Measurements from ENCODE around the gene MYD88.

MYD88 gene

DNA sequence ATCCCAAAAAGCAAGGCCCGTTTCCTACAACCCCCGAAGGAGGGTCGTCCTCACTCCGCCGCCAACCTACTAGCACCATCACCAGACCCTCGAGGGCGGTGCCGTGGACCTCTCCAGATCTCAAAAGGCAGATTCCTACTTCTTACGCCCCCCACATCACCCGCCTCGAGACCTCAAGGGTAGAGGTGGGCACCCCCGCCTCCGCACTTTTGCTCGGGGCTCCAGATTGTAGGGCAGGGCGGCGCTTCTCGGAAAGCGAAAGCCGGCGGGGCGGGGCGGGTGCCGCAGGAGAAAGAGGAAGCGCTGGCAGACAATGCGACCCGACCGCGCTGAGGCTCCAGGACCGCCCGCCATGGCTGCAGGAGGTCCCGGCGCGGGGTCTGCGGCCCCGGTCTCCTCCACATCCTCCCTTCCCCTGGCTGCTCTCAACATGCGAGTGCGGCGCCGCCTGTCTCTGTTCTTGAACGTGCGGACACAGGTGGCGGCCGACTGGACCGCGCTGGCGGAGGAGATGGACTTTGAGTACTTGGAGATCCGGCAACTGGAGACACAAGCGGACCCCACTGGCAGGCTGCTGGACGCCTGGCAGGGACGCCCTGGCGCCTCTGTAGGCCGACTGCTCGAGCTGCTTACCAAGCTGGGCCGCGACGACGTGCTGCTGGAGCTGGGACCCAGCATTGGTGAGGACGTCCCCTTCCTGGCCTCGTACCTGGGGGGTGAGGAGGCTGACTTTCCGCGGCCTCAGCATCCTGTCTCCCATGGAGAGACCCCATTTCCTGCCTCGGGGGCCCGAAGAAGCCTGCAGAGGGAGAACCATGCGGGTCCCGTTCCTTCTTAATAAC lies at the start of gene MYD88:
Gene MYD88 (plus strand): TSS at position 313 of the 842 bp plus-strand sequence. CDS start 40 bp downstream, at position 353.
- no peak for DNase-seq

DNA sequence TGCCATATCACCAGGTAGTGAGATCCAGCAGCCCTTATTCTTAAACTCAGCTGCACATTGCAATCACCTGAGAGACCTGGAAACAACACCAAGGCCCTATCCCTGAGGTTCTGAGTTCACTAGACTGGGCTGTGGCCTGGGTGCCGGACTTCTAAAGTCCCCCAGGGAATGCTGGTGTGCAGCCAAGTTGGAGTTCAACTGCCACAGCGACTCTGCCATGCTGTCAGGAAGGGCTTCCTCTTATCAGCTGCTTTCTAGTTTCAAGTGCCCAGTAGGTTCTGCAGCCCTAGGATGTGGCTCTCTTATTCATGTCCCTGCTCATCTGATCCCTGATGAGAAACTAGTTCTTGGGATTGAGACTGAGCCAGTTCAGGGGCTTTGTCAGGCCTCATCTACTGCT lies 49.3 kb upstream of the MYD88 start:
- DNase-seq, result no peak

DNA sequence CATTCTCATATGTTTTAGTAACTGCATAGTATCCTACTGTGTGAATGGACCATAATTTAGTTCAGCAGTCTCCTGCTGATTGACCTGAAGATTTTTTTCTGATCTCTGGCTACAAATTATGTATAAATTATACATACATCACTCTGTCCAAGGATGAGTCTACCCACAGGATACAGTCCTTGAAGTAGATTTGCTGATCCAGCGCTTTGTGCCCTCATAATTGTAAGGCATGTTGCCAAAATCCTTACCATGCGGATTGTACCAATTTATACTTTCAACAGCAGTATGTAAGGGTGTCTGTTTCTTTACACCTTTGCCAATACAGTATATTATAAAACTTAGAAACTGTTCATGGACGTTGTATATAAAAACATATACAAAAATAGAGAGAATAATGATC lies 48.0 kb upstream of the MYD88 start:
- DNase-seq, result no peak

DNA sequence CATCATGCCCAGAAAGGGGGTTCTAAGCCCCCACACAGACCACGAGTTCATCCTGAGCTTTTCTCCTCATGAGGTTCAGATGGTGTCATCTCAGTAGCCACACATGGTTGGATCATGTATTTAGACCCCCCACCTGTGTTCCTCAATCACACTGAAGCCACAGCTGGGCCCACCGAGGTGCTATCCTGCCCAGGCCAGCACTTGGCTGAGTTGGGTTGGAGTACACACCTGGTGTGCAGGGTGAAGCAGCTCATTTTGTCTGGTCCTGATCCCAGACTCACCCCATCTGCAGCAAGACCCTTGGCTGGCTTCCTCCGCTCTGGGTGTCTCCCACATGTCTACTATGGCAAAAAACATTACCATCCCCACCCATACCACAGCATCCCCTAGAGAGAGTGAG lies 43.5 kb upstream of the MYD88 start:
- no peak for DNase-seq

DNA sequence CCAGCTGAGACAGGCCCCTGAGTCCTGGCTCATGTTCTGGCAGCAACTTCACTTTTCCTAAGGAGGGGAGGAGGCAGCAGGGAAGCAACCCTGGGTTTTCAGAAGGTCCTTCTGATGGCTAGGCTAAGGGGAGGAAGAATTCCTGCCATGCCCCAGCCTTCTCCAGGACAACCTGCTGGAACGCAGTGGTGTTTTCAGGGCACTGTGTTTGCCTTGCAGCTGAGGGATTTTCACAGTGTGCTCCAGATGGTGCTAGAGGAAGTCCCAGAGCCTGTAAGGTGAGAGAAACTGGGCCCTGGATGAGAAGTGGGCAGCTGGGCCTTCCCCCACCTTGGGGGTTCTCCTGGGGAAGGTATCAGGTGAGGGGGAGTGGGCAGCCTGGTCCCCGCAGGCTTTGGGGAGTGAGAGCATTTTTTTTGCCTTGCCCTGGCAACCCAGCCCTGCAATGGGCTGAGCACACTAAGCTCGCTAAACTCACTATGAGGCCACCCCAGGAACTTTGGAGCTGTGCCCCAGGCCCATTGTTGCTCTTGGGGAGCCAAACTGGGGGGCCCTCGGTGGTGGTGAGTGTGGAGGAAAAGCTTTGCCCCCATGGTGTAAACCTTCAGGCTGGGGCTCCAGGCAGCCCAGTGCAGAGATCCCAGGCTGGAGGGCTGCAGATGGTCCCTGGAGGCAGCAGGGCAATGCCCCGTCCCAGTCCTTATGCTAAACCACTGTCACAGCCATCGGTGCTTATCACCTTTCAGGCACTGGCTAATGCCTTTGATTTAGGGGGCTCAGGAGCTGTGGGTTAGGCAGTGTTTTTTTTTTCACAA lies 42.6 kb upstream of the MYD88 start:
- DNase-seq, result no peak

DNA sequence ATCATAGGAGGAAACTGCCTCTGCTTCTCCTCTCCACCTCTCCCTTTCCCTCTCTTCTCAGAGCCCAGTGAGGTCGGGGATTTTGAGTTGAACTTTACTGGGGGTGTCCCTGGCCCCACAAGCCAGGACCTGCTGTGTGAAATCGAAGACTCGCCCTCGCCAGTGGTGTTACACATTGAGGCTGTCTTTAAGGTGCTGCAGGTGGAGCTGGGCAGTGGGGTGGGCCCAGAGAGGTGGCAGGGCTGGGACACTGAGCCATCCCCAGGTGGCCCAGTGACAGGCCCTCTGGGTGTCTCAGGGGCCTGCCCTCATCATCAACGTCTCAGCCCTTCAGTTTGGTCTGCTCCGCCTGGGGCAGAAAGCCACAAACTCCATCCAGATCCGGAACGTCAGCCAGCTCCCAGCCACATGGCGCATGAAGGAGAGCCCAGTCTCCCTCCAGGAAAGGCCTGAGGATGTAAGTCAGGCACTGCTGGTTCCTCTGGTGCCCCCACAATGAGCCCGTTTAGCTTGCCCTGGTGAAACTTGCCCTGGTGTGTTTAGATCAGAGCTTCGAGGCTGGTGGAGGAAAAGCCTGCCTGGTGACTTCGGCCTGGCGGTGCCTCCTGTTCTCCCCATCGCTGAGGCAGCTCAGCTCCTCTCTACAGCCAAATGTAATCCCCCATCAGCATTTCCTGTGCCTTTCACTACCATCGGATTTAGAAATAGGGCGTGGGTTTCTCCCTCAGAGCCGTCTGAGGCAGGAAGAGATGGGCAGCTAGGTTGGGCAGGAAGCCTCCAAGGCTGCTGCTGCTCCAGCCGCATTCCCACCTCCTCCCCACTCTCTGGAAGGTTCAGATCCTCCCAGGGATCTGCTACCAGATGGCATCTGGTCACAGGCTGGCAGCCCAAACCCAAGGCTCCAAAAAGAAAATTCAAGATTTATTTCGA lies 40.8 kb upstream of the MYD88 start:
- DNase-seq, result no peak

DNA sequence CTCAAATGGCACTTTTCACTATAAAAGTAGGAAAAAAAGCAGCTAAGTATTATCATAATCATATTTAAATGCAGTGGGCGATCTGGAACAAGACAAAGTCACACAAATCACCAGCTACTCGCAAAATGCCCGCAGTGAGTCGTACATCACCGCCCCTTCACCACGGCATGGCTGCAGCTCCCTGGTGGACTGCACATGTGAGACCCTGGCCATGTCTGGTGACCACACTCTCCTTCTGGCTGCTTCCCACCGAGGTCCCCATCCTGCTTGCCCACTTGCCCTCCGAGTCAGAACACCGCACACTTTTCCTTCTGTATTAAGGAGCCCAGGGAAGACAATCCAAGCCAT lies 40.1 kb upstream of the MYD88 start:
- DNase-seq, result no peak

DNA sequence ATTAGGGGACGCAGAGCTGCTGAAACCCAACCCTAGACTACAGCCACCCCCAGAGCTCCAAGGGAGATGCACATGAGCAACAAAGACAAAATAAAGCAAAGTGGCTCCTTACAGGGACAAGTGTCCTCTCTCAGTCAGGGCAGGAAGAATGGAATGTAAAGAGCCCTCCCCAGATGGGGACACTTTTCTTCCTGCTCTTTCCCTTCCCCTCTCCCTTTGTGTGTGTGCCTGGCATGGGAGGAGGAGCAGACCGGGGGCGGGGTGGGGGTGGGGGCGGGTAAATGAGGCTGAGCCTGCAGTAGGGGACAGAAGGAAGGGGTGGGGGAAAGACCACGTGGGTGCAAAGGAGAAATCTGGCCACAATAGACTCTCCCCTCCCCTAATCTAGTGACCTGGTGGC lies 38.9 kb upstream of the MYD88 start:
- no peak for DNase-seq

DNA sequence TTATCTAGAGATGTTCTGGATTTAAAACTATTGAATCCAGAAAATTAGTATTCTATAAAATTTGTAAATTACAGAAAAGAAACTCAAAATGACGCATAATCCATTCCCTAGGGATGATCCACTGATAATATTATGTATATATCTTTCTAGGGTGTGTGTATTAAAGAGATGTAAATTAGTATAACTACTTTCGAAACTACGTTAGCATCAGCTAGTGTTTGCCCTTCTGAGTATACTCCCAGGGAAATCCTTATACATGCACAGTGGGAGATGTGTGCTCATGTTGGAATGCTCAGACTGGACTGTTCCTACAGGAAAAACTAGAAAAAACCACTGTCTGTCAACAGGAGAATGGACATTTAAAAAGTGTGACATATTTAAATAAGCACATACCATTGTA lies 38.0 kb upstream of the MYD88 start:
- no peak for DNase-seq

DNA sequence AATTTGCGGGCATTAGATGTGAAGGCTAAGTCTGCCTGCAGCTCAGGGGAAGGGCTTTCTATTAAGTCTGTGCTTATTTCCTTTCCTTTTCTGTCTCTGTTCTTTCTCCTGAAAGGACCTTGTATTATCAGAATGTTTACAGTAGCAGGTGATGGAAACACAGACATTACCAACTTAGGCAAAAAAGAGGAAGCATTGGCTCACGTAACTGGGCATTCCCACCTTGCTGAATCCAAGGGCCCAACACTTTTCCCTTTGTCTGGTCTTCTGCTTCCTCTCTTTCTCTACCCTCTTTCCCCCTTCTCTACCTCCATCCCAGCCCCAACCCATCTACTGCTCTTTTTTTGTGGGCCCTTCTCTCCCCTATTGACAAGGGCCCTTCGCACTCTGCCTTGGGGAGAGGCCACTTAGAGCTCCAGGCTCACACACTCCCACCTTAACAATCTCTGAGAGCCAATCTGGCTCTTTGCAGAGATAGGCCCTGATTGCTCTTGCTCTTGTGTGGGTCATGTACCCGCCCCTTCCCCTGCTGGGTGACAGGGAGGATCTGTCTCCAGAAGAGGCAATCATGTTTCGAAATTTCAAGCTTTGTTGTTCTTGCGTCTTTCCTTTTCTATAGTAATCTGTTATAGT lies 36.5 kb upstream of the MYD88 start:
- DNase-seq, result no peak

DNA sequence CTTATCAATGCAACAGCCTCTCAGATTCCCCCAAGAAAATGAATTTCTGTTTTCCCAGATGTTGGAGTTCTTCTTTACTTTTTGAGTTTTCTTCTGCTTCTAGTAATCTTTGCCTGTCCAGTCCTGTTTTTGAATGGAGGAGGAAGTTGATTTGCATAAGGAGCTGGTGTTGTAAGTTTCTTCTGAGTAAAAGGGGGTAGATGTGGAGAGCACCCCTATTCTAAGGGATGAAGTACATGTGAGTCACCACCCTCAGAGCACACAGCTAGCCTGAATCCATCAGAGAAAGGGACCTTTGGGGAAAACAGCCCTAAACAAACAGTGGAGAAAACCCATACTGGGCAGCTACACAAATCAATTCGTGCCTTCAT lies 36.0 kb upstream of the MYD88 start:
- no peak for DNase-seq

DNA sequence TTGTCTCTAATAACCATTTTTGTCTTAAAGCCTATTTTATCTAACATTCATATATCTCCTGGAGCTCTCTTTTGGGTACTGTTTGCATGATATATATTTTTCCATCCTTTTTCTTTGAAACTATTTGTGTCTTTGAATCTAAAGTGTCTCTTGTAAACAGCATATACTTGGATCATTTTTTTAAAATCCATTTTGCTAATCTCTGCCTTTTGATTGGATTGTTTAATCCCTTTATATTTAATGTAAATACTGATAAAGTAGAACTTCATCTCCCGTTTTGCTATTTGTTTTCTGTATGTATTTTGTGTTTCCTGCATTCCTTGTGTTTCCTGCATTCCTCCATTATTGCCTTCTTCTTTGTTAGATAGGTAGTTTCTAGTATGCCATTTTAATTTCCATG lies 32.9 kb upstream of the MYD88 start:
- DNase-seq, result no peak

DNA sequence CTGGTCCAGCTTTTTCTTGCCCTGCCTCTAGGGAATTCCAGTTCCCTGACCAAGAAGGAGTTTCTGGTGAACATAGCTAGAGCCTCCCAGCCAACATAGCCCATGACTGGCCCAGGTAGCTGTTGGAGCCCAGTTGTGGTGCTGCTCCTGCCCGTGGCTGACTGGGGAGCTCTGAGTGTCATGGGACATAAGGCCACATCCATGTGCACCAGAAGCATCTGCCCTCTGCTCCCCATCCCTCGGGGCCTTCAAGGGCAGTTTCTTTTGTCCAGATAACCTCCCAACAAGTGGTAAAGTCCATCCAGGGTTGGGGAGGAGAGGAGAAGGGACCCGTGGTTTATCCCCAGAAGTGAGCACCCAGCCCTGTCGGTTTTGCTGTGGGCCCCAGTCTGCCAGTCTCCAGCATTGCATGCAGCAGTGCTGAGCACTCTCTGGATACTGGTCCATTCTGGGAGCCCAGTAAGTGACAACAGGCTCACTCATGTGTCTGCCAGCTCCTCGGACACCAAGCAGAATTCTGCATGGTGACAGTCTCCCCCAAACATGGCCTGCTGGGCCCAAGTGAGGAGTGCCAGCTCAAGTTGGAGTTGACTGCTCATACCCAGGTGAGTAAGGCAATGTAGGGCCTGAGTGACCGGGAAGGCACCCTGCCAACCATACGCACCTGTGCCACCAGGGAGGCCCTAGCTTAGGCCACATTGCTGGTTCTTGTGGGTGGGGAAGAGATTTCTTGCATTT lies 30.4 kb upstream of the MYD88 start:
- DNase-seq, result no peak

DNA sequence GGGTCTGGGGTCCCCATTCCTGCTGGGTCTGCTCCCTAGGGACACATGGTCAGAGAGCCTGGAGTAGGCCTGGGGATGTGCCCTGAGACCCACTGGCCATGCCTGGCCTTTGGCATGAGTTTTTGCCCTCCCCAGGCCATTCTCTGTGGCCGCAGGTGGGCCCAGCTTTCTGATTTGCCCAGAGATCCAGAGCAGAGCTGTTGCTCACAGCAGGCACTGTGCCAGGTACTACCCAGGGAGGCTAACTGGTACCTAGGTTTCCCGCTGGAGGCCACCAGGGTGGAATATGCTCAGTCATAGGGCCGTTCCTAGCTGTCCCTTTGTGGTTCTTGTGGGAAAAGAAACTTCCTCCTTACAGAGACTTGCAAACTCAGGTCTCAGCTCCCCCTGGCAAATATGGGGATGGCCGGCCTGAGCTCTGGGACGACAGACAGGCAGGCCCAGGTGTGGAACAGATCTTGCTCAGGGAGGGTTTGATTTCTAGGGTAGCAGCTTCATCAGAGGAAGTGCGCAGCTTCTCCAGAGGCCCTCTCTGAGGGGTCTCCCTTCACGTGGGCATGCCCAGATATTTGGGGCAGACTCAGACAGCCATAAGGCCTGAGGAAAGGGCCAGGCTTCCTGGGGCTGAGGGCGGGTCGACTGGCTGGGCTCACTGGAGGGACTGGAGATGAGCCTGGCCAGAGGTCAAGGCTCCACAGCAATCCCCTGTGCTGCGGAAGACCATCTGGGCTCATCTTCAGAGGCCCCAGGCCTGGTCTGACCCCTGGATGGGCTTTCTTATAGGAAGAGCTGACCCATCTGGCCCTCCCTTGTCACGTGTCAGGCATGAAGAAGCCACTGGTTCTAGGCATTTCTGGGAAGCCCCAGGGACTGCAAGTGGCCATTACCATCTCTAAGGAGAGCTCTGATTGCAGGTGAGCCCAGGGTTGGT lies 29.5 kb upstream of the MYD88 start:
- no peak for DNase-seq

DNA sequence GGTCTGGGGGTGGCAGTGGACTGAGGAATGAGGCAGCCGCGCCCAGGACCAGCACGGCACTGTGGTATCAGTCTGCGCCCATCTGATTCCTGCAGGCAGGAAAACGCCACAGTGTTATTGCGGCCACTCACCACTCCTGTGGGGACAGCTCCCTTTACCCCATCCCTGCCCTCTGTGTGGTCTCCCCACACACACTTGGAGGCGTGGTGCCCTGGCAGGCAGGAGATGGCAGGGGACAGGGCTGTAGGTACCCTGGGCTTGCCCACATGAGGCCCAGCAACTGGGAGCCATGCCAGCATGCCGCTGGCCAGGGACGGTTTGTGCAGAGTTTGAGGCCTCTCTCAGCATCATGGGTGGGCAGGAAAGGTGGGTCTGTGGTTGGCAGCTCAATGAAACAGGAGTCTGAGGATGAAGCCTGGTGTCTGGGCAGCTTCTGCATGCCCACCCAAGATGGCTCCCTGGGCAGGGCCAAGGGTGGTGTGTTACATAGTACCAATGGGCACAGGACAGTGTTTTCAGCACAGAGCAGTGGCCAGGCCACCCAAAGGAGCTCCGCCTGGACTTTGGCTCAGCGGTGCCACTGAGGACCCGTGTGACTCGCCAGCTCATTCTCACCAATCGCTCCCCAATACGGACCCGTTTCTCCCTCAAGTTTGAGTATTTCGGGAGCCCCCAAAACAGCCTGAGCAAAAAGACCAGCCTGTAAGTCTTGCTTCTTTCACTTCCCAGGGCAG lies 28.7 kb upstream of the MYD88 start:
- no peak for DNase-seq

DNA sequence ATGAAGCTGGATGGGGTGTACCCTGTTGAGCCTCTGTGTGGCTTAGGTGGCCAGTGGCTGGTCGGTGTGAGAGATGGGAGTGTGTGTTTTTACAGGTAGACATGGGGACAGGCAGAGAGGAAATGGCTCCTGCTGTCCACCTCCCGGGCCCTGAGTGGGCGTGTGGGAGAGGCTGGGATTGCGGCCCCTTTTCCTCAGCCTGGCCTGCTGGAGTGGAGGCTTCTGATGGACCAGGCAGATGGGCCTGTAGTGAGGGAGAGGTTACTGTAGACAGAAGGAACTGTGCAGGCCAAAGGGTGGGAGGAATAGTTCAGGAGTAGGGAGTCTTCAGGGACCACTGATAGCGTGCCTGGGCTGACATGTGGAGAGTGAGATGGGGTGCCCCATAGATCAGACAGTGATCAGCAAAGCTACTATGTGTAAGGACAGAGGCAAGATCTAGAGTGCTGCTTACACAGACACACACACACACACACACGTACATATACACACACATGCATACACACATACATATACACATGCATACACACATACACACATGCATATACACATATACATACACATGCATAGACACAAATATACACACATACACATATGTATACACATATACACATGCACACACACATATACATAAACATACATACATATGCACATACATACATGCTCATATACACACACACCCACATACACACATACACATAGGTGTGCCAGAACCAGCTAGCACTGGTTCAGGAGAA lies 28.0 kb upstream of the MYD88 start:
- no peak for DNase-seq

DNA sequence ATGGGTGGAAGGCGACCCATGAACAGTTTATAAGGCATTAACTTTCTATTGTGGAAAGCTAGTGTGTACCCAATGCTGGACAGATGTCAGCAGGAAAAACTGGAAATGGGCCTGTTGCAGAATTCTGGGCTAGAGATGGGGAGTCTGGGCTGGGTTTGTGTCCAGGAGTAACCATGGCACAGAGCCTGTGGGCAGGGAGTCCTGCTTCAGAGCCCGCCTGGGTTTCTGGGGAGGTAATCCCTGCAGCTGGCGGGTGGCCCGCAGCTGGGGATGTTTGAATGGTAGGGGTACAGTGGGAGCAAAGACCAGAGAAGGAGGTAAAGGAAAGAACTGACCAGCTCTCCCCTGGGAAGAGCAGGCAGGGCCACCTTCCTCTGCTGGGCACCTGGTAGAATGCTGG lies 27.3 kb upstream of the MYD88 start:
- no peak for DNase-seq

DNA sequence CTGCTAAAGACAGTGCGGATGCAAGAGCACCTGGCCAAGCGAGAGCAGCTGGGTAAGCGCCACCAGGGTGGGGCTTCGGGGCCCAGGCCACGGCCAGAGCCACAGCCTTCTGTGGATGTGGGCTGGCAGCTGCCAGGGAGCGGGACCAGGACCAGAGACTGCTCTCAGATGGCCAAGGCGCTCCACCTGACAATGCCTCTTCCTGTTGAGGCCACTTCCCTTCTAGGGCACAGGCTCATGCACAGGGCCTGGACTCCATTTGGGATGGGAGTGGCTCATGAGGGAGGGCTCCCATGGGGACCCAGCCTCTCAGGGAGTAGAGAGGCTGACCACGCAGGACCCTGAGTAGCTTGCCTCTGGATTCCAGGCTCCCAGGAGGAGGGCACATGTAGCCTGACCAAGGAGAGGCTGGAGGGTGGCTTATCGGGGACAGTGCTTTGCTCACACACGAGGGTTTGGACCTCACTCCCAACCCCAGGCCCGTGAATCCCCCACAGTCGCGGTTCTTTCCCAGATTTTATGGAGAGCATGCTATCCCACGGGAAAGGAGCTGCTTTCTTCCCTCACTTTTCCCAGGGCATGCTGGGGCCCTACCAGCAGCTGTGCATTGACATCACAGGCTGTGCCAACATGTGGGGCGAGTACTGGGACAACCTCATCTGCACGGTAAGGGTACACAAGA lies 26.6 kb upstream of the MYD88 start:
- no peak for DNase-seq

DNA sequence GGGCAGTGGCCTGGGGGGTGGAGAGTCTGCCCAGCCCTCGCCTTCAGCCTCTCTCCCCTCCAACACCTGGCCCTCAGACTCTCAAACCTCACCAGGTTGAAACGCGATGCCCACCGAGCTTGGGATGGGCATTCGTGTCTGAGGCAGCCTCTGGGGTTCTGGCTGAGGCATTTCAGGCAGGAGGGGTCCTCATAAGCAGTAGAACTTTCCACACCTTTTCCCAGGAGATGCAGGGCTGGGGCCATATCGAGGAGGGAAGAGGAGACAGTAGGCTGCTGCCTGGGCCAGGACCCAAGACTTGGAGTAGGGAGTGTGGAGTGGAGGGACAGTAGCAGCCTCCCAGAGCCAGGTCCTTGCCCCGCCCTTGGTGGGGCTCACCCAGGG lies 26.1 kb upstream of the MYD88 start:
- no peak for DNase-seq

All from NCI-H187 treated with DMSO at 0.1 percent for 48 hours (cell line).